ENCODE results near the gene LRP1B. TPM values are rescaled to one million over a fixed set of nuclear protein-coding genes. Genes with fewer than 3 reads are reported as not detected.
"Not testable (repeated sequence)": the region's sequence is repeated elsewhere in the genome, so short reads cannot be mapped to it uniquely, and the experiment has no call there.

Gene LRP1B
- total RNA-seq, 2 donors from 2014 or later = 0.52 to 3.0 TPM

GRCh38 chr2:141835103-141835502 is 295.7 kb downstream of the LRP1B start:
- H3K4me1 ChIP-seq = no peaks in the 10 kb centered on the region
- no peaks in the 10 kb centered on the region for H3K27me3 ChIP-seq
- ATAC-seq = no peak
- intact Hi-C loops (cut with DNase I) = no loop called here
- no peak for DNase-seq
- 55 to 61% methylated on average over 1 of the region's 1 CpG for WGBS, 2 donors
- no peak for TF ChIP-seq POLR2A (IDR thresholded peaks at IDR 0.05)
- no peak for TF ChIP-seq CTCF (IDR thresholded peaks at IDR 0.05)
- H3K4me3 ChIP-seq = no peak overlapping the region
- H3K36me3 ChIP-seq (replicated peaks in 1 of 2; ENCODE audit: insufficient read depth in 1 of 2, low read depth in 2 of 2) = no peaks in the 10 kb centered on the region
- no peak overlapping the region for H3K27ac ChIP-seq
- H3K9me3 ChIP-seq = no peaks in the 10 kb centered on the region

- H3K27ac ChIP-seq = no peak overlapping the region
- no peak overlapping the region for H3K4me3 ChIP-seq
- no peaks in the 10 kb centered on the region for H3K4me1 ChIP-seq
- ATAC-seq (no peak), DNase-seq (no peak)
- H3K27me3 ChIP-seq = no peaks in the 10 kb centered on the region
- intact Hi-C loops (cut with DNase I) = no loop called here
- H3K36me3 ChIP-seq (replicated peaks in 1 of 2; ENCODE audit: insufficient read depth in 1 of 2, low read depth in 2 of 2) = no peaks in the 10 kb centered on the region
- TF ChIP-seq CTCF (IDR thresholded peaks at IDR 0.05) (no peak), POLR2A (IDR thresholded peaks at IDR 0.05) (no peak)
- WGBS, 2 donors = 63 to 78% methylated on average over 6 of the region's 6 CpGs
- H3K9me3 ChIP-seq = no peaks in the 10 kb centered on the region
Observed at GRCh38 chr2:141828761-141829160, 302.1 kb downstream of the LRP1B start.

DNA sequence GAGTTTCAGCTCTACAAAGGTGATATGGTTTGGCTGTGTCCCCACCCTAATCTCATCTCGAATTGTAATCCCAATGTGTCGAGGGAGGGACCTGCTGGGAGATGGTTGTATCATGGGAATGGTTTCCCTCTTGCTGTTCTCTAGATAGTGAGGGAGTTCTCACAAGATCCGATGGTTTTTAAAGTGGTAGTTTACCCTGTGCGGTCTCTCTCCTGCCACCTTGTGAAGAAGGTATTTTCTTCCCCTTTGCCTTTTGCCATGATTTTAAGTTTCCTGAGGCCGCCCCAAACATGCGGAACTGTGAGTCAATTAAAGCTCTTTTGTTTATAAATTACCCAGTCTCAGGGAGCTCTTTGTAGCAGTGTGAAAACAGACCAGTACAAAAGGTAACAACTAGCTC is 306.0 kb downstream of the LRP1B start:
- Histone ChIP-seq H3K4me3 (no peak overlapping the region), H3K27me3 (no peaks in the 10 kb centered on the region), H3K36me3 (replicated peaks in 1 of 2; ENCODE audit: insufficient read depth in 1 of 2, low read depth in 2 of 2) (no peaks in the 10 kb centered on the region), H3K4me1 (no peaks in the 10 kb centered on the region), H3K27ac (no peak overlapping the region), H3K9me3 (no peaks in the 10 kb centered on the region)
- ATAC-seq = no peak
- intact Hi-C loops (cut with DNase I) = no loop called here
- no peak for DNase-seq
- 68 to 80% methylated on average over 6 of the region's 6 CpGs for WGBS, 2 donors
- TF ChIP-seq CTCF (IDR thresholded peaks at IDR 0.05) (no peak), POLR2A (IDR thresholded peaks at IDR 0.05) (no peak)

GRCh38 chr2:141820893-141821292 is 309.9 kb downstream of the LRP1B start:
- H3K27ac ChIP-seq = no peak overlapping the region
- no peak for TF ChIP-seq CTCF (IDR thresholded peaks at IDR 0.05)
- TF ChIP-seq POLR2A (IDR thresholded peaks at IDR 0.05) = no peak
- no peaks in the 10 kb centered on the region for H3K4me1 ChIP-seq
- intact Hi-C loops (cut with DNase I) = no loop called here
- no peaks in the 10 kb centered on the region for H3K27me3 ChIP-seq
- H3K36me3 ChIP-seq (replicated peaks in 1 of 2; ENCODE audit: insufficient read depth in 1 of 2, low read depth in 2 of 2) = no peaks in the 10 kb centered on the region
- ATAC-seq = no peak
- no peak overlapping the region for H3K4me3 ChIP-seq
- H3K9me3 ChIP-seq = no peaks in the 10 kb centered on the region
- no peak for DNase-seq
- 72 to 77% methylated on average over 3 of the region's 3 CpGs for WGBS, 2 donors

- not testable (repeated sequence) for H3K4me1 ChIP-seq
Observed at GRCh38 chr2:141815320-141815719, 315.5 kb downstream of the LRP1B start.

More at GRCh38 chr2:141815320-141815719, 315.5 kb downstream of the LRP1B start:
- H3K27me3 ChIP-seq; H3K27ac ChIP-seq; DNase-seq; ATAC-seq; H3K9me3 ChIP-seq; H3K4me3 ChIP-seq; intact Hi-C loops (cut with DNase I); H3K36me3 ChIP-seq (replicated peaks in 1 of 2; ENCODE audit: insufficient read depth in 1 of 2, low read depth in 2 of 2): not testable (repeated sequence)
- WGBS, 2 donors = 46 to 60% methylated on average over 3 of the region's 3 CpGs
